ENCODE results near the gene CXCL6. TPM values are rescaled to one million over a fixed set of nuclear protein-coding genes. Genes with fewer than 3 reads are reported as not detected.

CXCL6 gene
- total and polyA plus RNA-seq, 2 experiments from 2014 or later, result not detected

- no peak for TF ChIP-seq CTCF (IDR thresholded peaks at IDR 0.05; ENCODE audit: low read depth, low read length)
- no peaks in the 10 kb centered on the region for H3K4me1 ChIP-seq (ENCODE audit: low read depth)
- peak in 1 of 2 donors; percentile 74 for DNase-seq (ENCODE audit: low read depth in 1 of 2, low spot score in 1 of 2)
- no peaks in the 10 kb centered on the region for H3K27me3 ChIP-seq
- no peaks in the 10 kb centered on the region for H3K36me3 ChIP-seq
- H3K4me3 ChIP-seq, result no peak overlapping the region
- H3K27ac ChIP-seq, result no peak overlapping the region
- no peaks in the 10 kb centered on the region for H3K9me3 ChIP-seq (ENCODE audit: low read depth)
Observed at GRCh38 chr4:73828956-73829355, 7.5 kb upstream of the CXCL6 start.

- Histone ChIP-seq H3K4me3 (no peak overlapping the region), H3K27me3 (peaks cover 6% of the 10 kb centered on the region), H3K9me3 (ENCODE audit: low read depth) (no peaks in the 10 kb centered on the region), H3K36me3 (no peaks in the 10 kb centered on the region), H3K27ac (no peak overlapping the region), H3K4me1 (ENCODE audit: low read depth) (no peaks in the 10 kb centered on the region)
- peak in 1 of 2 donors; percentile 68 for DNase-seq (ENCODE audit: low read depth in 1 of 2, low spot score in 1 of 2)
- no peak for TF ChIP-seq CTCF (IDR thresholded peaks at IDR 0.05; ENCODE audit: low read depth, low read length)
Observed at GRCh38 chr4:73831569-73831968, 4.9 kb upstream of the CXCL6 start.

GRCh38 chr4:73832651-73833237 is 3.7 kb upstream of the CXCL6 start:
- no peaks in the 10 kb centered on the region for H3K4me1 ChIP-seq (ENCODE audit: low read depth)
- H3K36me3 ChIP-seq, result no peaks in the 10 kb centered on the region
- no peaks in the 10 kb centered on the region for H3K9me3 ChIP-seq (ENCODE audit: low read depth)
- peak in 1 of 2 donors; percentile 79 for DNase-seq (ENCODE audit: low read depth in 1 of 2, low spot score in 1 of 2)
- H3K27me3 ChIP-seq, result peaks cover 17% of the 10 kb centered on the region
- no peak overlapping the region for H3K27ac ChIP-seq
- no peak for TF ChIP-seq CTCF (IDR thresholded peaks at IDR 0.05; ENCODE audit: low read depth, low read length)
- no peak overlapping the region for H3K4me3 ChIP-seq

GRCh38 chr4:73839071-73839470 is 2.6 kb downstream of the CXCL6 start:
- no peak overlapping the region for H3K27ac ChIP-seq
- peak in 1 of 2 donors; percentile 38 for DNase-seq (ENCODE audit: low read depth in 1 of 2, low spot score in 1 of 2)
- H3K9me3 ChIP-seq (ENCODE audit: low read depth), result no peaks in the 10 kb centered on the region
- H3K4me3 ChIP-seq, result no peak overlapping the region
- no peaks in the 10 kb centered on the region for H3K36me3 ChIP-seq
- peaks cover 36% of the 10 kb centered on the region for H3K27me3 ChIP-seq
- no peaks in the 10 kb centered on the region for H3K4me1 ChIP-seq (ENCODE audit: low read depth)
- no peak for TF ChIP-seq CTCF (IDR thresholded peaks at IDR 0.05; ENCODE audit: low read depth, low read length)

- Histone ChIP-seq H3K4me1 (ENCODE audit: low read depth) (no peaks in the 10 kb centered on the region), H3K27me3 (peaks cover 36% of the 10 kb centered on the region), H3K27ac (no peak overlapping the region), H3K4me3 (no peak overlapping the region), H3K36me3 (no peaks in the 10 kb centered on the region), H3K9me3 (ENCODE audit: low read depth) (no peaks in the 10 kb centered on the region)
- DNase-seq (ENCODE audit: low read depth in 1 of 2, low spot score in 1 of 2), result no peak
- no peak for TF ChIP-seq CTCF (IDR thresholded peaks at IDR 0.05; ENCODE audit: low read depth, low read length)
Observed at GRCh38 chr4:73839715-73840114, 3.2 kb downstream of the CXCL6 start.

All from cardiac muscle cell (in vitro differentiated cells and primary cell).